ENCODE results near the gene STAT4.

The STAT4 gene

DNA sequence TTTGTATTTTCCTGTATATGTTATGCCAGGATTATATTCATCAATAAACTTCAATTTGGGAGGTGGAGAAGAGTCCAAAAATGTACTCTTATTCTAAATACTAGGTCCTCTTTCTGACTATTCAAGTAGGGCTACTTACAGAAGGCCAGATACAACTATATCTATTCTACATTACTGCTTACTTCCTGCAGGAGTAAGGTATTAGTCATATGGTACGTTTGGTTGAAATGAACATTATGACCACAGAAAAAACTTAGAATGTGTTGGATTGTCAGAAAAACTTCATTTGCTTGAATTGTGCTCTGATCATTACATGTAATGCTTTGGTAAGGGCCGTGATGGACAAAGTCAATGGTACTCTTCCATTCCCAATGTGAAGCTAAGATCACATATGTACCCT, 35.0 kb downstream of the STAT4 start:
- no peak overlapping the region for H3K4me3 ChIP-seq (replicated peaks; ENCODE audit: low read depth, low read length)
- peak; percentile 8 for DNase-seq (ENCODE audit: low read depth)
- TF ChIP-seq, protein P1, sequence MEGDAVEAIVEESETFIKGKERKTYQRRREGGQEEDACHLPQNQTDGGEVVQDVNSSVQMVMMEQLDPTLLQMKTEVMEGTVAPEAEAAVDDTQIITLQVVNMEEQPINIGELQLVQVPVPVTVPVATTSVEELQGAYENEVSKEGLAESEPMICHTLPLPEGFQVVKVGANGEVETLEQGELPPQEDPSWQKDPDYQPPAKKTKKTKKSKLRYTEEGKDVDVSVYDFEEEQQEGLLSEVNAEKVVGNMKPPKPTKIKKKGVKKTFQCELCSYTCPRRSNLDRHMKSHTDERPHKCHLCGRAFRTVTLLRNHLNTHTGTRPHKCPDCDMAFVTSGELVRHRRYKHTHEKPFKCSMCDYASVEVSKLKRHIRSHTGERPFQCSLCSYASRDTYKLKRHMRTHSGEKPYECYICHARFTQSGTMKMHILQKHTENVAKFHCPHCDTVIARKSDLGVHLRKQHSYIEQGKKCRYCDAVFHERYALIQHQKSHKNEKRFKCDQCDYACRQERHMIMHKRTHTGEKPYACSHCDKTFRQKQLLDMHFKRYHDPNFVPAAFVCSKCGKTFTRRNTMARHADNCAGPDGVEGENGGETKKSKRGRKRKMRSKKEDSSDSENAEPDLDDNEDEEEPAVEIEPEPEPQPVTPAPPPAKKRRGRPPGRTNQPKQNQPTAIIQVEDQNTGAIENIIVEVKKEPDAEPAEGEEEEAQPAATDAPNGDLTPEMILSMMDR (IDR thresholded peaks at IDR 0.05; ENCODE audit: low read length, missing control alignments): no peak

DNA sequence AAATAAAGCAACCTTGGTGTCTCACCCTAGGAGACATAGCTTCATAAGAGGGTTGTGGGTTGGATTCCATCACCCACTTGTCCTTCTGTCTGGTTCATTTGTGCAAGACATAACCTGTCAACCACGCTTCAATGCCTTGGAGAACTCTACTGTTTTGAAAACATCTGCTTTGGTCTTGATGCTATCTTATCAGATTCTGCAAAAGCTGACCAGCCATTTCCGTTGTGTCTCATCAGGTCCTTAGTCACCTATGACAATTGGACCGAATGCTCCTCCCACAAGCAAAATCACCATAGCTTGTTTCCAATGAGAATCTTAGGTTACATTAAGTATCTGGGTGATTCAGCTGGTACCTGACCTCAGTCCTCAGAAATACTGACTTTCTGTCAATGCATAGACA, 35.4 kb downstream of the STAT4 start:
- TF ChIP-seq, protein P1 (IDR thresholded peaks at IDR 0.05; ENCODE audit: low read length, missing control alignments): no peak
- H3K4me3 ChIP-seq (replicated peaks; ENCODE audit: low read depth, low read length): no peak overlapping the region
- DNase-seq (ENCODE audit: low read depth): no peak

DNA sequence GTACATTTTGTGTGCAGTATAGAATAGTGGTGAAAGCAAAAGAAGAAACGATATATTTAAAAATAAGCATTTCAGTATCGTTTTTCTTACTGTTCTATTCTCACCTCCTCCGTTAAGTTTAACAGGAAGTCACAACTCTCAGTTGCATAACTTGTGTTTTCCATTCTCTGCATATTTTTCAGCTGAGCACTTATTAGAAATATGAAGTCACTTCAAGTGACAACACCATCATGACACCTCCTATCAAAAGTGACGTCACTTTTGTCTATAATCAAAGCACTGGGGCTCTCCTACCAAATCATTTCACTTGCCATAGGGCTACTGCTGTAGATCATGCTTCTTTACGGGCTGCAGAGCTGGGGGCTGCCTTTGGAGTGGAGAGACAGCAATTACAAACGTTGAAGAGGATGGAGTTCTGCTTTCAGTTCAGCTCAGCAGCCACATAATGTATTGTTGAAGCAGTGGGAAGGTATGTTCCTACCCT, 36.3 kb downstream of the STAT4 start:
- peak; percentile 43 for DNase-seq (ENCODE audit: low read depth)
- H3K4me3 ChIP-seq (replicated peaks; ENCODE audit: low read depth, low read length): no peak overlapping the region
- TF ChIP-seq, protein P1 (IDR thresholded peaks at IDR 0.05; ENCODE audit: low read length, missing control alignments): no peak

DNA sequence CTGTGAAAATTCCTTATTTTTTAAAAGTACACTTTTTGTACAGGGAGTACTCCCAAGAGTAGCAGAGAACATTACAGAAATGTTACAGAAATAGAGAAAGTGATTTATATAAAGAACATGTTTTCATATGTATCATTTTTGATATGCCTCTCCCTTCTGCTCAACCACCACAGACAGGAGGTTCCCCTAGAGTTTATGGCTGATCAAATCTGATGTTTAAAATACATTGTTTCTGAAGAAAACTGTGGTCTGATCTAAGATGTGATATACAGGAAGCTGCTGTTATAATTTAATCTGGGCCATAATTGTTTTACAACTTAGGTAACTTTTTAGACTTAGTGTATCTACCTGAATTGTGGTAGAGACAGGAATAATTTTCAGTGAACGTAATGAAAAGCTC, 37.0 kb downstream of the STAT4 start:
- DNase-seq (ENCODE audit: low read depth): no peak
- no peak overlapping the region for H3K4me3 ChIP-seq (replicated peaks; ENCODE audit: low read depth, low read length)
- TF ChIP-seq, protein P1 (IDR thresholded peaks at IDR 0.05; ENCODE audit: low read length, missing control alignments): no peak

DNA sequence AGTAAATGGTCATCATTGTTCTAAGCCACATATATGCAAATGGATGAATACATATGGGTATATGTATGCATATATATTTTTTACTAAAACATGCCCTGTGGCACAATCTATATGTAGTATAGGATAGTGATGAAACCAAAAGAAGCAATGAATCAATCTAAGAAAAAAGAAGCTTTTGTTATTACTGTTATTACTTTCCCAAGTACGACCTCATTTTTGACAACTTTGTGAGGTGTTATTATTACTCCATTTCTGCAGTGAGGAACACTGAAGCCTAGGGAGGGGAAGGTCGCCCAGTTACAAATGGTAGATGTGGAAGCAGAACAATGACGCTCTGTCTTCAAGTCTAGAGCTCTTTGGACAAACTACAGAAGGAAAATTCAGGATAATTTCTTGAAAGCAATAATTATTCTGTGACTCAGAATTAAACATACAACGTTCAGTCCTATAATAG, 38.3 kb downstream of the STAT4 start:
- DNase-seq (ENCODE audit: low read depth): no peak
- H3K4me3 ChIP-seq (replicated peaks; ENCODE audit: low read depth, low read length): no peak overlapping the region
- TF ChIP-seq, protein P1 (IDR thresholded peaks at IDR 0.05; ENCODE audit: low read length, missing control alignments): no peak

DNA sequence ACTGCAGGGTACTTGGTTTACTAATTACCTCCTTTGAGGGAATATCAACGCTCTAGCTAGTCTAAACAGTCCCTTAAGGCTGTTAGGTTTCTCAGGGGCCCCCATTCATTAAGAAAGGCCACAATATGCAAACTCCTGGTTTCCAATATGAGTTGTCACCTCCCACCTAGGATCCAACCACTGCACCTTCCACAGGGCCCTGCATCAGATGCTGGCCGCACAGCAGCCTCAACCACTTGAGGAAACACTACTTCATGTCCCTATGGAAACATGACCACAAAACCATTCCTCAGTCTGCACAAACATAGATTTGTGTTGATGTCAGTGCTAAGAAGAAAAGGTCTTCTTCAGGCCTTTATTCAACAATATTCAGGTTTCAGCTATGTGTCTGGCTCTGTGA, 40.9 kb downstream of the STAT4 start:
- DNase-seq (ENCODE audit: low read depth): no peak
- no peak overlapping the region for H3K4me3 ChIP-seq (replicated peaks; ENCODE audit: low read depth, low read length)
- TF ChIP-seq, protein P1 (IDR thresholded peaks at IDR 0.05; ENCODE audit: low read length, missing control alignments): no peak

DNA sequence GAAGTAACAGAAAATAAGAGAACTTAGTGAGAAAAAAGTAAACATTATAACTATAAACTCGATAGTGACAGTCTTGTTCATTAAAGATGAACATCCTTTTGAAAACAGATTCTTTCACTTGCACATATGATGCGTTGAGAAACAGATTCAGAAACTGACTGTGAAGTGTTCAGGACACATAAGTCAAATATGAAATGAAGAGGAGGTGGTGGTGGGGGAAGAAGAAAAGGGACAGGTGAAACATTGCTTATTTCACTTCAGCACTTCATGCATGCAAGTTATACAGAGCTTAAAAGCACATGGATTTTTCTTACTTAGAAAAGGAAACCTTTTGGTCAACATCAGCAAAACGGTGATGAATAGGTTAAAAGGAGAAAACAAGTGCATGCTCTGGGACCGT, 42.5 kb downstream of the STAT4 start:
- H3K4me3 ChIP-seq (replicated peaks; ENCODE audit: low read depth, low read length): no peak overlapping the region
- no peak for DNase-seq (ENCODE audit: low read depth)
- TF ChIP-seq, protein P1 (IDR thresholded peaks at IDR 0.05; ENCODE audit: low read length, missing control alignments): no peak

All from fibroblast of pulmonary artery (primary cell).